Loucy (cell line): ENCODE data around the gene SAMD4B.

Experiments
- H2AFZ ChIP-seq: fragments of 200-600 bp; sonication (generic); 2 replicates; pipeline ENCODE4 v1.6.0; 2016; ENCODE audit warnings: antibody characterized with exemption, mild to moderate bottlenecking, low read length, moderate library complexity
- H3F3A ChIP-seq: fragments of 200-600 bp; 2 replicates; pipeline ENCODE4 v1.6.0; 2016; ENCODE audit warnings: antibody characterized with exemption, low read depth, mild to moderate bottlenecking
- H3K27me3 ChIP-seq: fragments of 200-600 bp; sonication (generic); 2 replicates; pipeline ENCODE4 v1.6.1; 2014; ENCODE audit warnings: low read length, mild to moderate bottlenecking; ENCODE audit not compliant: insufficient read depth, poor library complexity, severe bottlenecking
- H3K36me3 ChIP-seq: fragments of 200-600 bp; sonication (generic); 2 replicates; pipeline ENCODE4 v1.6.1; 2016; ENCODE audit warnings: low read length; ENCODE audit not compliant: insufficient read depth
- H3K4me1 ChIP-seq: fragments of 200-600 bp; sonication (generic); 2 replicates; pipeline ENCODE4 v1.5.1; 2014; ENCODE audit warnings: low read length, mild to moderate bottlenecking; ENCODE audit not compliant: insufficient read depth, poor library complexity, severe bottlenecking
- H3K4me2 ChIP-seq: fragments of 200-600 bp; sonication (generic); 2 replicates; pipeline ENCODE4 v1.6.0; 2014; ENCODE audit warnings: antibody characterized with exemption, low read length, low read depth, mild to moderate bottlenecking; ENCODE audit not compliant: poor library complexity, severe bottlenecking
- H3K4me3 ChIP-seq: fragments of 200-600 bp; sonication (generic); 2 replicates; pipeline ENCODE4 v1.5.1; 2014; ENCODE audit warnings: low read length, mild to moderate bottlenecking, mixed read lengths; ENCODE audit not compliant: poor library complexity, severe bottlenecking
- H3K79me2 ChIP-seq: fragments of 200-600 bp; sonication (generic); 2 replicates; pipeline ENCODE4 v1.6.1; 2014; ENCODE audit warnings: low read length; ENCODE audit not compliant: insufficient read depth
- H3K9ac ChIP-seq: fragments of 200-600 bp; sonication (generic); 2 replicates; pipeline ENCODE4 v1.6.0; 2014; ENCODE audit warnings: mild to moderate bottlenecking, low read depth, low read length, moderate library complexity; ENCODE audit not compliant: poor library complexity, severe bottlenecking
- H3K9me2 ChIP-seq: fragments of 200-600 bp; sonication (generic); replicated peaks from 2 replicates; pipeline ENCODE4 v1.6.1; 2016; ENCODE audit warnings: low read depth, low read length, mixed read lengths
- H3K9me3 ChIP-seq: fragments of 200-600 bp; sonication (generic); 2 replicates; pipeline ENCODE4 v1.6.1; 2014; ENCODE audit warnings: mild to moderate bottlenecking, antibody characterized with exemption, low read length, low read depth; ENCODE audit not compliant: insufficient read depth
- H4K20me1 ChIP-seq: fragments of 200-600 bp; sonication (generic); 2 replicates; pipeline ENCODE4 v1.6.0; 2014; ENCODE audit warnings: antibody characterized with exemption, low read length, mild to moderate bottlenecking; ENCODE audit not compliant: insufficient read depth, poor library complexity, severe bottlenecking
- CTCF ChIP-seq: fragments of 200-600 bp; sonication (generic); conservative IDR thresholded peaks from 2 replicates; pipeline ENCODE4 v1.5.1; 2014; ENCODE audit warnings: mild to moderate bottlenecking, antibody characterized with exemption, low read length
- EZH2phosphoT487 ChIP-seq: fragments of 200-600 bp; IDR thresholded peaks from 2 replicates; pipeline ENCODE4 v1.6.1; 2018; ENCODE audit warnings: antibody characterized with exemption, mild to moderate bottlenecking, moderate library complexity, borderline replicate concordance

The SAMD4B gene

GRCh38 chr19:39341719-39342604, at the start of gene SAMD4B:
Gene SAMD4B, plus strand, starts transcription at chr19:39342421. Its CDS starts 14,473 bp downstream, at chr19:39356894.
- H2AFZ ChIP-seq, result peak within 1 kb of the TSS; percentile 65
- peaks cover 36% of the 10 kb centered on the region for H4K20me1 ChIP-seq
- peak within 1 kb of the TSS; percentile 93 for H3K9ac ChIP-seq
- H3K4me2 ChIP-seq, result peak within 1 kb of the TSS; percentile 100
- peak within 1 kb of the TSS; percentile 92 for H3K4me3 ChIP-seq
- H3K36me3 ChIP-seq, result no peaks in the 10 kb centered on the region
- no peaks in the 10 kb centered on the region for H3F3A ChIP-seq
- peak; percentile 54 for TF ChIP-seq CTCF
- no peak for TF ChIP-seq EZH2phosphoT487
- H3K9me2 ChIP-seq, result no peaks in the 10 kb centered on the region
- peaks cover 54% of the 10 kb centered on the region for H3K79me2 ChIP-seq
- H3K9me3 ChIP-seq, result no peaks in the 10 kb centered on the region
- H3K27me3 ChIP-seq, result no peaks in the 10 kb centered on the region
- peaks cover 51% of the 10 kb centered on the region for H3K4me1 ChIP-seq

DNA sequence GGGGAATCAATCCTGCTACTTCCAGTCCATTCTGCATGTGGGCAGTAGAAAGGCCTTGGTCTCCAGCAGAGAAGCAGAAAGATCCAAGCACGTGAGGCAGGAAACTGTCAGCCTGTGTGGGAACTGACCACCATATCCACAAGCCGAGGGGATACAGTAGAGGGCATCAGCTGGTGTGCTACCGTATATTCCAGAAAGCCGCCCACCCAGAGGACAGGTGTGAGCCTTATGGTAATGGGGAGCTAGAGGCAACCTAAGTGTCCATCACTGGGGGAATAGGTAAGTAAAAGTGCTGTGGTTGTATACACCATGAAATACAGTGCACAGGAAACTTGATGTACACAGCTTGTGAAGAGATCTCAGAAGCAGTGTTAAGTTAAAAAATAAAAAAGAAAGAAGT, 48.8 kb upstream of the SAMD4B start:
- Histone ChIP-seq H4K20me1 (no peaks in the 10 kb centered on the region), H3K4me2 (no peak overlapping the region), H3K79me2 (no peaks in the 10 kb centered on the region), H3K4me1 (peaks cover 7% of the 10 kb centered on the region), H3K36me3 (no peaks in the 10 kb centered on the region), H3K4me3 (no peak overlapping the region), H3K9me3 (no peaks in the 10 kb centered on the region), H3F3A (no peaks in the 10 kb centered on the region), H2AFZ (no peak overlapping the region), H3K9ac (no peak overlapping the region), H3K9me2 (no peaks in the 10 kb centered on the region), H3K27me3 (no peaks in the 10 kb centered on the region)
- TF ChIP-seq CTCF (no peak), EZH2phosphoT487 (no peak)

- H3K9me2 ChIP-seq, result no peaks in the 10 kb centered on the region
- H4K20me1 ChIP-seq, result no peaks in the 10 kb centered on the region
- H3K9ac ChIP-seq, result no peak within 1 kb of the TSS
- H3K36me3 ChIP-seq, result no peaks in the 10 kb centered on the region
- H3K79me2 ChIP-seq, result no peaks in the 10 kb centered on the region
- H3K9me3 ChIP-seq, result no peaks in the 10 kb centered on the region
- H3K4me2 ChIP-seq, result no peak within 1 kb of the TSS
- H2AFZ ChIP-seq, result no peak within 1 kb of the TSS
- no peak within 1 kb of the TSS for H3K4me3 ChIP-seq
- H3K27me3 ChIP-seq, result no peaks in the 10 kb centered on the region
- no peaks in the 10 kb centered on the region for H3F3A ChIP-seq
- peaks cover 12% of the 10 kb centered on the region for H3K4me1 ChIP-seq
- TF ChIP-seq CTCF (no peak), EZH2phosphoT487 (no peak)
These were observed 46.1 kb upstream of the SAMD4B start, which contains the start of gene IFNL1 for GRCh38 chr19:39296055-39296645. Gene IFNL1, plus strand, starts transcription at chr19:39296407. Its CDS starts 15 bp downstream, at chr19:39296422.
